Liver (tissue), 3 donors: Measurements from ENCODE around the gene PRTFDC1.

ENCODE experiments used
- CTCF ChIP-seq: fragments of 150-350 bp; IDR thresholded peaks from 2 replicates; pipeline ENCODE4 v1.5.1; 2017; ENCODE audit warnings: improper control_type of control experiment, low read depth, low read length; ENCODE audit not compliant: missing input control
- RAD21 ChIP-seq, 2 donors: IDR thresholded peaks; 2 replicates each; pipeline ENCODE4 v1.6.1; 2016; ENCODE audit warnings: antibody characterized with exemption in 2 of 2, mild to moderate bottlenecking in 2 of 2
- TF ChIP-seq, protein P1 (sequence below): IDR thresholded peaks from 2 replicates; pipeline ENCODE4 v1.6.1; 2016; ENCODE audit warnings: antibody characterized with exemption
- donor health status: healthy.
- donor health status: healthy.

DNA sequence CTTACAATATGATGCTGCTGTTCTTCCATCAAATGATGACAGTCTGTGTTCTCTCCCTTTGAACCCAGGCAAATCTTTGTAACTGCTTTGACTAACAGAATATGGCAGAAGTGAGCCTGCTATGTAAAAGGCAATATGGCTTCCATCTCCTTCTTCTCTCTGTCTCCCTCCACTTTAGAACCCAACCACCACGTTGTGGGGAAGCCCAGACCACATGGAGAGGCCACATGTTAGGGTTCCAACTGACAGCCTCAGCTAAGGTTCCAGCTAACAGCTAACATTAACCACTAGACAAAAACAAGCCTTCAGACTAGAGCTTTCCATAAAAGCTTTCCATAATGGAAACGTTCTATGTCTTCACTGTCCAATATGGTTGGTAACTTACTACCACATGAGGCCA is 107.7 kb downstream of the PRTFDC1 start:
- TF ChIP-seq RAD21 (IDR thresholded peaks at IDR 0.05) (no peak), CTCF (no peak)
- TF ChIP-seq, protein P1, sequence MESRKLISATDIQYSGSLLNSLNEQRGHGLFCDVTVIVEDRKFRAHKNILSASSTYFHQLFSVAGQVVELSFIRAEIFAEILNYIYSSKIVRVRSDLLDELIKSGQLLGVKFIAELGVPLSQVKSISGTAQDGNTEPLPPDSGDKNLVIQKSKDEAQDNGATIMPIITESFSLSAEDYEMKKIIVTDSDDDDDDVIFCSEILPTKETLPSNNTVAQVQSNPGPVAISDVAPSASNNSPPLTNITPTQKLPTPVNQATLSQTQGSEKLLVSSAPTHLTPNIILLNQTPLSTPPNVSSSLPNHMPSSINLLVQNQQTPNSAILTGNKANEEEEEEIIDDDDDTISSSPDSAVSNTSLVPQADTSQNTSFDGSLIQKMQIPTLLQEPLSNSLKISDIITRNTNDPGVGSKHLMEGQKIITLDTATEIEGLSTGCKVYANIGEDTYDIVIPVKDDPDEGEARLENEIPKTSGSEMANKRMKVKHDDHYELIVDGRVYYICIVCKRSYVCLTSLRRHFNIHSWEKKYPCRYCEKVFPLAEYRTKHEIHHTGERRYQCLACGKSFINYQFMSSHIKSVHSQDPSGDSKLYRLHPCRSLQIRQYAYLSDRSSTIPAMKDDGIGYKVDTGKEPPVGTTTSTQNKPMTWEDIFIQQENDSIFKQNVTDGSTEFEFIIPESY = no peak
